ENCODE data around the gene GPR139. TPM values are rescaled to one million over a fixed set of nuclear protein-coding genes. Genes with fewer than 3 reads are reported as not detected.

The GPR139 gene
- not detected in 2 replicates for total RNA-seq

DNA sequence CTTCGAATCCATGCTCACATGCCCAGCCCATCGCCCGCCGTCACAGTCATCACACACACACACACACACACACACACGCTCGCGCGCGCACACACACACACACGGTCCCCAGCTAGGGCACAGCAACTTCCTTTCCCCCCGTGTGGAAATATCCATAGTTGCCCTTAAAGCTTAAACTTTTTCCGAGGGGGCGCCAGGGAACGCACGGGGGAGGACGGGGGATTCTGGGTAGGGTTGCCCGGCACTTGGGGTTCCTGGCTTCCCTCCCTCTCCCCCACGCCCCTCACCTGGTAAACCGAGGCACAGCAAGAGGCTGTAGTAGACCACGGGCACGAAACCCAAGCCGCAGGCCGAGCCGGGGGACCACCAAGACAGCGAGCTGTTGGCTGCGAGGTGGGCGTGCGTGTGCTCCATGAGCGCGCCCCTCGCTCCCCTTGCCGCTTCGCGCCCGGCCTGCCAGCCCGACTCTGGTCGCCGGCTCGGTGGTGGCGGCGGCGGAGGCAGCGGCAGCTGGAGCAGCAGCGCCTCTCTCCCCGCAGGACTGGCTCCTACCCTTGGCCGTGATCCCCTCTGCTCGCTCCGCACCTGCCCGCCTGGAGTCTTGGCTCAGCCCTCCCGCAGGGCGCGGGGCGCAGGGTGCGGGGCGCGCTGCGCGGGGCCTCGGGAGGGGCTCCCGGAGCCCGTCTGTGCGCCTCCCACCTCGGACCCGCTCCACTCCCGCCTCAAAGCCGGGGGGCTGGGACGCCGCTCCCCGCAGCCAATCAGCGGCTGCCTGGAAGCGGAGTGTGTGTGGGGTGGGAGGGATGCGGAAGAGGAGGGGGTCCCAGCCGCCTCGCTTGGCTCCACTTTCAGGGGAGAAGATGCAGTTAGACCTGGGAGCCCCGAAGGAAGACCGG is at the start of gene GPR139:
GPR139 (minus strand) TSS at position 688 of the 896 bp plus-strand sequence; CDS start at position 414, 274 bp downstream.

Other genes starting within 250 kb of the GPR139 start
- gene GPRC5B, start 189.0 kb downstream of the GPR139 start, total RNA-seq: 2.7 and 7.3 TPM in 2 replicates

Measured in smooth muscle cell of the pulmonary artery (primary cell).